ENCODE results near the gene PAQR8.

PAQR8 gene, protein sequence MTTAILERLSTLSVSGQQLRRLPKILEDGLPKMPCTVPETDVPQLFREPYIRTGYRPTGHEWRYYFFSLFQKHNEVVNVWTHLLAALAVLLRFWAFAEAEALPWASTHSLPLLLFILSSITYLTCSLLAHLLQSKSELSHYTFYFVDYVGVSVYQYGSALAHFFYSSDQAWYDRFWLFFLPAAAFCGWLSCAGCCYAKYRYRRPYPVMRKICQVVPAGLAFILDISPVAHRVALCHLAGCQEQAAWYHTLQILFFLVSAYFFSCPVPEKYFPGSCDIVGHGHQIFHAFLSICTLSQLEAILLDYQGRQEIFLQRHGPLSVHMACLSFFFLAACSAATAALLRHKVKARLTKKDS

GRCh38 chr6:52361945-52362442 lies at the start of gene PAQR8:
PAQR8 (plus strand) TSS chr6:52362151; CDS start chr6:52403214, 41,063 bp downstream.
- peak; percentile 89 for DNase-seq

DNA sequence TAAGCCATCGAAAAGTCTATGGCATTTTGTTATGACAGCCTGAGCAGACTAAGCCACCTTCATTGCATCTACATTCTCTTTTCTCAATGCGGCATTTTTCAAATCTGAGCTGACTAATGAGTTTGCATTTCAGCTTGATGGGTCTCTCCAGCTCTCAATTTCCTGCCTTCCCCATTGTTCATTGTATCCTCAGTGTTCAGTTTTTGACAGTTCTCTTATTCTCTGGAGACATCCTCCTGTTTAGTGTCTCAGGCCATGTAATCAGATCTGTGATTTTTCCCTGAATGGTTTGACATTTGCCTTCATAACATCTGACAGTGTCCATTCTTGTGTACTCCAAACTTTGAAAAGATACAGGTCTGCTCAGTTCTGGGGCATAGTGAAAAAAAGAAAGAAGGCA lies 49.5 kb upstream of the PAQR8 start:
- DNase-seq, result no peak

GRCh38 chr6:52314752-52315151 lies 47.2 kb upstream of the PAQR8 start:
- no peak for DNase-seq

DNA sequence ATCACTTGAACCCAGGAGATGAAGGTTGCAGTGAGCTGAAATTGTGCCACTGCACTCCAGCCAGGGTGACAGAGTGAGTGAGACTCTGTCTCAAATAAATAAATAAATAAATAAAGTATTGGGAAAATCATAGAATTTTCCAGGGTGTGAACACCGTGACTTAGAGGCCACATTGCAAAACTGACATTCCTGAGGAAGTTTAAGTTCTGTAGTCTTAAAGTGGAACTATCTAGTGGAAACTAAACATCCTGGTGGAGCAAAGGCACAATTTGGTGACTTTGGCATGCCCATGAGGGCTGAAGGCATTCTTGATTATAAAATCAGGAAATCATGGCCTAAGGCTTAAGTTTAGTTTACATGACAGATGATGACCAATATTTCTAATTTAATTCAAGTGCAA lies 44.7 kb upstream of the PAQR8 start:
- no peak for DNase-seq

DNA sequence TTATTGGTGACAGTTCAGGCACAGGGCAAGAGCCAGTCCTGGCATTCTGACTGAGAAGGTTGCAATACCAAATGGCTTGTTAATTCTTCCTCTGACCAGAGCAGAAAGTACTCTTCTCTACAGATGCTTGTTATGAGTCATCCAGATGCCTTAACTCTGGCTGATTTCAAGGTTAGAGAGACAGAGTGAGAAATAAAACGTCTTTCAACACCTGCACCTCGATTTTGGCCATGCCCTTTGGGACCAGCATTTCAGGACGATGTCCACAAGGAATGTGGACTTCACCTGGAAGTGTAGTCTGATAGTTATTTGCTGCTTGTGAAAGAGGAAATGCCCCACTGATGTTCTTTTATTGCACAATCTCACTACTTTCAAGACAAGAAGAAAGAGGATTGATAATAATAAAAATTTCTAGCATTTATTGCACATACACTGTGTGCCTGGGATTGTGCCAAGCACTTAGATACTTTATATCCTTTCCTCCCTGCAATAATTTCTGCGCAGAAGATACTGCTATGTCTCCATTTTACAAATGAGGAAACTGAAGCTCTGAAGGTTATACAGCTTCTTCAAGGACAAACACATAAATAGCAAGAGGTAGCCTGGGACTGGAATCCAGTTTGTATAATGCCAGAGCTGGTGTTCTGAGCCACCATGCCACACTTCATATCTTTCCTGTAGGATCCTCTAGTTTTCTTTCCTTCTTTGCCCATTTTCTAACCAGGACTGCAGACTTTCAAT lies 43.9 kb upstream of the PAQR8 start:
- DNase-seq, result peak; percentile 72

- no peak for DNase-seq
Measured at GRCh38 chr6:52324189-52324588, 37.8 kb upstream of the PAQR8 start.

DNA sequence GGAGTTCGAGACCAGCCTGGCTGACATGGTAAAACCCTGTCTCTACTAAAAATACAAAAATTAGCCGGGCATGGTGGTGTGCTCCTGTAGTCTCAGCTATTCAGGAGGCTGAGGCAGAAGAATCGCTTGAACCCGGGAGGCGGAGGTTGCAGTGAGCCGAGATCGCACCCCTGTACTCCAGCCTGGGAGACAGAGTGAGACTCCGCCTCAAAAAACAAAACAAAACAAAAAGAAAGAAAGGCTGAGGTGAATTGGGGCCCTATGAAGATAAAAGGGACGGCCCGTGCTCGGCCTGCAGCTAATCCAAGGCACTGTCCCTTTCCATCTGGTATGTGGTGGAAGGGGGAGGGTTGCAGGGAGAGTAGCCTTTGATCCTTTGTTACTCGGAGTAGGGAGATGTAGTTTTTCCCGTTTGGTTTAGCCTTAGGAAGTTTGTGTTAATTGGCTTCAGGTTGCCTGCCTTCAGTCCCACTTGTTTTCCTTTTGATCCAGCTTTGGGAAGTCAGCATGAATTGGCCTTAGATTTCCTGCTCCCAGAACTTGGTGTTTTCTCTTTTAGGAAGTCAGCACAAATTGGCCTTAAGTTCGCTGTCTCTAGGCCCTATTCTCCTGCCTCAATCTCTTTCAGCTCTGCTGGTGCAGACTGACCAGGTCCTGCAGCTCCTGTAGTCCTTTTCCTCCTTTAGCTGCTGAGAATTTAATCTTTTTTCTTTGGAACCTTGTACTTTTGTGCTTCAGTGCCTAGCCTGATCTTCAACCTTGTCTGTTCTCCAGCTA lies 36.1 kb upstream of the PAQR8 start:
- DNase-seq, result no peak

GRCh38 chr6:52326540-52327364 lies 35.2 kb upstream of the PAQR8 start:
- DNase-seq, result no peak

DNA sequence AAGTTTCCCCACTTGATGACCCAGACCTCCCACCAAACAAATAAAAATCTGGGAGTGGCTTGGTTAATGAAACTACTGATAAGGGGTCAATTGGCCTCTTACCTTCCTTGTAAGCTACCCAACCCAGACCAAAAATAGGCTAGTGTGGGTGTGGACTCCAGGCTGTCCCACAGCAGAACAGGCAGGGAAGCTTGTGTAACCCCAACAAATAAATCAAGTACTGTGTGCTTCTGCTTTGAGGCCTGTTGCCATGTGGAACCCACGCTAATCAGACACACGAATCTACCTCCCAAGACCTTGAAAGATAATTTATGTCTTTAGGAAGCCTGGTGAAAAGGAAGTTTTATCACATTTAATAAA lies 33.7 kb upstream of the PAQR8 start:
- no peak for DNase-seq

- DNase-seq, result no peak
Measured at GRCh38 chr6:52328729-52329128, 33.2 kb upstream of the PAQR8 start.

DNA sequence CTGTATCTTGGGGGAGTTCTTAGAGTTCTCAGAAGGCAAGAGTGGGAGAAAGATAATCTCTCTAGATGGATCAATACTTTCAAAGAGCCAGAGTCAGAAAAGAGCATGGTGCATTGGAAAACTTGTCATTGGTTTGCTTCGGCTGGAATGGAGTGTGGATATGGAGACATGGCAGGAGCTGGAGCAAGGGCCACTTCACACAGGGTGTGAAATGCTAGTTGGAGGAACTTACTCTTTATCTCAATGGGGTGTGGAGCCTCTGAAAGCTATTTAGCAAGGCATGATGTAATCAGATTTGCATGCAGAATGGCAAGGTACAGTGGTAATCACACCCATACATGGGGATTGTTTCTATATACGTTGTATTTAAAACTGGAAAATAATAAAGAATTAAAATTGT lies 31.5 kb upstream of the PAQR8 start:
- no peak for DNase-seq

DNA sequence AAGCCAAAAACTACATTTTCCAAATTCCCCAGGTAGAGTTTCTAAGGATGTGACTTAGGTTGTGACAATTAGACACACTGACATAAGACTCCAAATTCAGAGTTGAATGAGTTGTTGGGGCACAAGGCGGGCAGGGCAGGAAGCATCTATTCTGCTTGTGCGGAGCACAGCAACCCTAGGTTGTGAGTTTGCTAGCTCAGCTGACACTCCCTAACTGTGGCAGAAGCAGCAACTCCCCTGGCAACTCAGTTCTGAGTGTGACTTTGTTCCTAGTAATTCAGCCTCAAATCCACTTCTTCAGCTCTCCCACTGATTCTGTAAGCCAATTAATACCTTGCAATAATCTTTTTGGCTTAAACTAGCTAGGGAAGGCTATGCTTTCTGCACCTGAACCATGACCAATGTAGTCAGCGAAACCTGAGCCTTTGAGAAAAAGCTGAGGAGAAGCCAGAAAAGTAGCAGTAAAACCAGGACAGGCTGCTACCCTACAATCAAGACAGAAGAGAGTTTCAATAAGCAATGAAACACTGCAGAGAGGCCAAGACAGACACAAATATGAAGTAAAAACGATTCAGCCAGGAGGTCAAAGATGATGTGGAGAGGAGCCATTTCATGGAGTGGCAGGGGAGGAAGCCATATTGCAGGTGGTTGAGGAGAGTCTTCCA lies 30.0 kb upstream of the PAQR8 start:
- no peak for DNase-seq

DNA sequence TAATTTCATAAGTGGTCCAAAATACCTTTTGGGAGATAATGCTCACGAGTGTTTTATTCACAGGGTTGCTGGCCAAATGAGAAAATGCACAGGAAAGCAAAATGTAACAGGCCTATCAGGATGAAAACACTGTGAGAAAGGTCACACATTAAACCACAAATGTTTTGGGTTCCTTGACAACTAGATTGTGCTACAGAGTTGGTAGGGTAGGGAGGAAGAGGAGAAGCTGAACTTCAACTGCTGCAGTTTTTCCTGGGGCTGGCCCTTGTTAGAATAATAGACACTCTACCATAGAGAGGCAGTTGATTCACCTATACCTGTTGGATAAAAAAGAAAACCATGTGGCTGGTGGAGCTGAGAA lies 28.1 kb upstream of the PAQR8 start:
- DNase-seq, result peak; percentile 29

DNA sequence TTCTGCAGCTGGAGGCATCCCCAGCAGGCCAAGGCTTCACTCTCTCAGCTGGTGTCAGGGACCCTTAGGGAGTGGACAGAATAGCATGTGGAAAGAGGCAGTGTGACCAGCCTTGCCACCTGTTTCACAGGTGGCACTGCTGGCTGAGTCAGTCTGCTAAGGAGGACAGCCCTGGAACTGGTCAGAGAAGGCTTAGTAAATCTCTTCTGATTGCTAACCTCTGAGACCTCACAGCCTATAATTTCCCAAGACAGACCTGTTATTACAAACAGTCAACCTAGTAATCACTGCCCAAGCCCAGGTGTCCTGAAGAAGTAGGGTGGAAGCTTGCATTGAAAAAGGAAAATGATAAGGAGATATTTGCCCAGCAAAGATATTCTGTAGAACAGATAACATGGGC lies 26.4 kb upstream of the PAQR8 start:
- no peak for DNase-seq

GRCh38 chr6:52336919-52337561 lies 24.9 kb upstream of the PAQR8 start:
- DNase-seq, result no peak

GRCh38 chr6:52337633-52338290 lies 24.2 kb upstream of the PAQR8 start:
- no peak for DNase-seq

DNA sequence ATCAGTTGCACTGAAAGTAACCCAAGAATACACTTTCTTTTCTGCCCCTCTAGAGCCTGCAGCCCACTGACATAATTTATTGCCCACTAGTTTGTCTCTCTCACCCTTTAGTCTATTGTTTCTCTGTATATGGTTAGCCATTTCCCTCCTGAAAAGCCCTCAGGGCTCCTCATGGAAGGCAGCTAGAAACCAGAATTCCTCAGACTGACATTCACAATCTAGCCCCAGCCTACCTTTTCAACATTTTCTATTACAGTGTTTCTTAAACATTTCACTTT lies 21.4 kb upstream of the PAQR8 start:
- no peak for DNase-seq

- DNase-seq, result no peak
Measured at GRCh38 chr6:52341561-52342260, 20.2 kb upstream of the PAQR8 start.

DNA sequence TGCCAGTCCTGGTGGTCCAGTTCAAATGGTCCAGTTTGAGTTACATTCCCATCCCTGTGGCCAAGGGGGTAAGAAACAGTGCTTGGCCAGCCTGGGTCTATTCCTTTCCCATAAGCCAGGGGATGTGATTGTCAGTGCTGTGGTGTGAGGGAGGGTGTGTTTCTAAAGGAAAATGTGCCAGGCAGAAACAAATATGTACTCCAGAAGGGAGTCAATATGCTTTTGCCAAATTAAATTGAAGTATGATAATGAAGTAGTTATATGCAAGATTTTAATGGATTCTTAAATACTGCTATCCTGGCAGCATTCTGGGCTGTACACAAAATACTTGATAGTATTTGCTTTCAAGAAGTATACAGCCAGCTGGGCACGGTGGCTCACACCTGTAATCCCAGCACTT lies 16.6 kb upstream of the PAQR8 start:
- DNase-seq, result no peak

- DNase-seq, result no peak
Measured at GRCh38 chr6:52346503-52346902, 15.4 kb upstream of the PAQR8 start.

DNA sequence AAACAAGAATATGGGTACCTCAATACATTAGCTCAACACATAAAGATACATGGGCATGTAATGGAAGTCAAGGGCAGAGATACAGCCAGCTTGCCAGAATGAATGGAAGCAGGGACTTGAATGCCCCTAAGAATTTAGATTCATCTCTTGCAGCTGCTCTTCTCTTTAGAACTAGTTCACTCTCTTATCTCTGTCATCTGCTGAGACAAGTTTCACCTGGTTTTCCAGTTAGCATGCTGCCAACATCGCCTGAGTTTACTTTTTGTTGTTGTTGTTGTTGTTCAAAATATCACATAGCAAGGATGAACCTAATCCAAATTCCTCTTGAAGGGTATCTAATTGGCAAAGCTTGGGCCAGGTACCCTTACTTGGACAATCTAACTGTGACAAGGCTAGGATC lies 14.1 kb upstream of the PAQR8 start:
- DNase-seq, result no peak

Data from activated CD4-positive, alpha-beta T cell treated with anti-CD3 and anti-CD28 coated beads, Interleukin-10, Interleukin-2, amounts not matched to agents 100 ng/mL and 50 ng/mL, durations not matched to agents 16 hours and 8 hours (primary cell).